ENCODE results near the gene DENND1A.

DENND1A gene

GRCh38 chr9:123509646-123510045, 420.3 kb downstream of the DENND1A start:
- TF ChIP-seq CTCF (IDR thresholded peaks at IDR 0.05; ENCODE audit: insufficient read depth, low read depth, low read length, missing control alignments): no peak
- H3K4me3 ChIP-seq (ENCODE audit: low read length): no peak overlapping the region
- no peak for DNase-seq (ENCODE audit: low read depth)

GRCh38 chr9:123508048-123508447, 421.9 kb downstream of the DENND1A start:
- DNase-seq (ENCODE audit: low read depth): no peak
- no peak overlapping the region for H3K4me3 ChIP-seq (ENCODE audit: low read length)
- TF ChIP-seq CTCF (IDR thresholded peaks at IDR 0.05; ENCODE audit: insufficient read depth, low read depth, low read length, missing control alignments): no peak

GRCh38 chr9:123505496-123505895, 424.4 kb downstream of the DENND1A start:
- H3K4me3 ChIP-seq (ENCODE audit: low read length): no peak overlapping the region
- no peak for TF ChIP-seq CTCF (IDR thresholded peaks at IDR 0.05; ENCODE audit: insufficient read depth, low read depth, low read length, missing control alignments)
- no peak for DNase-seq (ENCODE audit: low read depth)

- DNase-seq (ENCODE audit: low read depth): no peak
- no peak overlapping the region for H3K4me3 ChIP-seq (ENCODE audit: low read length)
- TF ChIP-seq CTCF (IDR thresholded peaks at IDR 0.05; ENCODE audit: insufficient read depth, low read depth, low read length, missing control alignments): no peak
These were observed 429.6 kb downstream of the DENND1A start for GRCh38 chr9:123500336-123500735.

- DNase-seq (ENCODE audit: low read depth): no peak
- TF ChIP-seq CTCF (IDR thresholded peaks at IDR 0.05; ENCODE audit: insufficient read depth, low read depth, low read length, missing control alignments): no peak
These were observed 432.1 kb downstream of the DENND1A start for GRCh38 chr9:123497830-123498229.

GRCh38 chr9:123495731-123496130, 434.2 kb downstream of the DENND1A start:
- H3K4me3 ChIP-seq (ENCODE audit: low read length): no peak overlapping the region
- no peak for TF ChIP-seq CTCF (IDR thresholded peaks at IDR 0.05; ENCODE audit: insufficient read depth, low read depth, low read length, missing control alignments)
- no peak for DNase-seq (ENCODE audit: low read depth)

More at GRCh38 chr9:123497830-123498229, 432.1 kb downstream of the DENND1A start:
- H3K4me3 ChIP-seq (ENCODE audit: low read length): no peak overlapping the region

- DNase-seq (ENCODE audit: low read depth): no peak
- no peak overlapping the region for H3K4me3 ChIP-seq (ENCODE audit: low read length)
- TF ChIP-seq CTCF (IDR thresholded peaks at IDR 0.05; ENCODE audit: insufficient read depth, low read depth, low read length, missing control alignments): no peak
These were observed 436.3 kb downstream of the DENND1A start for GRCh38 chr9:123493627-123494026.
